HepG2 (cell line): ENCODE measurements around the gene SLC22A15. TPM values are rescaled to one million over a fixed set of nuclear protein-coding genes. Genes with fewer than 3 reads are reported as not detected.
A peak's percentile ranks its signal among the peaks of the same experiment; 100 is the strongest.

Experiments
- ATAC-seq: fragments of 200-7000 bp; cut with Tn5 transposase; 3 replicates; pipeline ENCODE4 v1.9.1; 2020; ENCODE audit warnings: mild to moderate bottlenecking, moderate library complexity
- BruUV-seq: library from RNA; stranded (reverse); fragments of 400-500 nt; replicated peaks from 2 replicates; lab custom pipeline; 2021; lab: Mats Ljungman, UMichigan
- CTCF ChIA-PET: fragments of 300-600 bp; formaldehyde crosslinking; extraction: SDS; loops from one replicate; lab custom pipeline; 2021; ENCODE audit warnings: low total read pairs, inconsistent platforms, low intra/inter-chr PET ratio; lab: Yijun Ruan, JAX
- POLR2A ChIA-PET: fragments of 350-600 bp; sonication (Branson Sonifier 250); formaldehyde crosslinking; loops from one replicate; lab custom pipeline; 2020; ENCODE audit warnings: antibody characterized with exemption, inconsistent platforms; lab: Yijun Ruan, JAX
- DNase-seq: peaks from one replicate; pipeline ENCODE4 v3.0.0-alpha.2; 2015; ENCODE audit warnings: low spot score
- FAIRE-seq: peaks from 3 replicates; lab custom pipeline; 2011; peaks lifted over from hg19 to GRCh38; lab: Jason Lieb, UNC
- H2AFZ ChIP-seq: one replicate; pipeline ENCODE4 v1.6.1; 2011; ENCODE audit warnings: low read length, inconsistent platforms
- H3K27ac ChIP-seq: fragments of 300-600 bp; 3 replicates; pipeline ENCODE4 v1.8.0; 2011; ENCODE audit warnings: mixed run types, mild to moderate bottlenecking, mixed read lengths, low read length, inconsistent platforms; ENCODE audit not compliant: insufficient read depth; ENCODE audit errors: extremely low read length
- H3K27me3 ChIP-seq, 2 experiments: fragments of 200-600 bp in 1 of 2; 2 replicates in 1 of 2; 3 replicates in 1 of 2; pipeline versions ENCODE4 v1.6.0 to v1.8.0; 2011; ENCODE audit warnings: low read length in 2 of 2, mild to moderate bottlenecking in 2 of 2, moderate library complexity in 2 of 2, inconsistent platforms in 1 of 2; ENCODE audit not compliant: insufficient read depth in 2 of 2, control insufficient read depth in 1 of 2
- H3K36me3 ChIP-seq, 2 experiments: fragments of 200-600 bp in 1 of 2; replicated peaks in 1 of 2; 2 replicates in 1 of 2; 3 replicates in 1 of 2; pipeline versions ENCODE4 v1.5.1 to v1.8.0; 2011; ENCODE audit warnings: low read length in 2 of 2, inconsistent platforms in 1 of 2; ENCODE audit not compliant: insufficient read depth in 2 of 2, control insufficient read depth in 1 of 2
- H3K4me1 ChIP-seq: 2 replicates; pipeline ENCODE4 v1.5.1; 2012; ENCODE audit warnings: low read length, inconsistent platforms; ENCODE audit not compliant: insufficient read depth
- H3K4me2 ChIP-seq: 2 replicates; pipeline ENCODE4 v1.6.0; 2011; ENCODE audit warnings: low read depth, low read length, inconsistent platforms
- H3K4me3 ChIP-seq, 3 experiments: fragments of 200-600 bp in 1 of 3; sonication (generic), shearing (Covaris generic) in 1 of 3; replicated peaks in 1 of 3; 2 replicates each; pipeline ENCODE4 v1.5.1; 2011 to 2016; ENCODE audit warnings: low read length in 3 of 3, inconsistent platforms in 2 of 3, low read depth in 2 of 3, mild to moderate bottlenecking in 2 of 3, control low read depth in 1 of 3, mixed read lengths in 1 of 3; ENCODE audit not compliant: insufficient read depth in 1 of 3
- H3K79me2 ChIP-seq: one replicate; pipeline ENCODE4 v1.6.1; 2011; ENCODE audit warnings: low read length, inconsistent platforms; ENCODE audit not compliant: insufficient read depth
- H3K9ac ChIP-seq: 2 replicates; pipeline ENCODE4 v1.6.0; 2011; ENCODE audit warnings: mild to moderate bottlenecking, low read depth, low read length, inconsistent platforms; ENCODE audit not compliant: insufficient read depth
- H3K9me3 ChIP-seq: 2 replicates; pipeline ENCODE4 v1.5.1; 2012; ENCODE audit warnings: mild to moderate bottlenecking, low read length
- H4K20me1 ChIP-seq: 2 replicates; pipeline ENCODE4 v1.6.0; 2011; ENCODE audit warnings: inconsistent platforms, mild to moderate bottlenecking, low read length, moderate library complexity; ENCODE audit not compliant: insufficient read depth
- CEBPG ChIP-seq: IDR thresholded peaks from 2 replicates; pipeline ENCODE4 v1.6.1; 2016
- DPF2 ChIP-seq: sonication (generic); formaldehyde crosslinking; IDR thresholded peaks from 2 replicates; pipeline ENCODE4 v1.4.0; 2020; ENCODE audit warnings: mild to moderate bottlenecking, low read depth, missing genetic modification reagents, borderline replicate concordance
- FOSL2 ChIP-seq: sonication (generic); formaldehyde crosslinking; IDR thresholded peaks from 2 replicates; pipeline ENCODE4 v1.4.0; 2020; ENCODE audit warnings: missing genetic modification reagents
- HMGA1 ChIP-seq: sonication (generic); formaldehyde crosslinking; conservative IDR thresholded peaks from 2 replicates; pipeline ENCODE4 v1.4.0; 2020; ENCODE audit warnings: missing genetic modification reagents
- HNRNPK ChIP-seq: fragments of 200-400 bp; formaldehyde crosslinking; IDR thresholded peaks from 2 replicates; pipeline ENCODE4 v1.6.1; 2018; ENCODE audit warnings: low read length, low read depth, moderate library complexity, mild to moderate bottlenecking; ENCODE audit not compliant: poor library complexity, severe bottlenecking
- JDP2 ChIP-seq: sonication (generic); formaldehyde crosslinking; IDR thresholded peaks from 2 replicates; pipeline ENCODE4 v1.8.1; 2022; ENCODE audit warnings: missing genetic modification reagents, borderline replicate concordance
- MXD4 ChIP-seq: IDR thresholded peaks from 2 replicates; pipeline ENCODE4 v1.6.1; 2016; ENCODE audit warnings: mild to moderate bottlenecking, missing biosample characterization, missing genetic modification reagents
- NR2F6 ChIP-seq, 2 experiments: IDR thresholded peaks; 2 replicates each; pipeline ENCODE4 v1.6.1; 2016; ENCODE audit warnings: antibody characterized with exemption in 1 of 2, mild to moderate bottlenecking in 1 of 2
- SAP130 ChIP-seq: IDR thresholded peaks from 2 replicates; pipeline ENCODE4 v1.6.1; 2016; ENCODE audit warnings: low read depth
- SP5 ChIP-seq: IDR thresholded peaks from 2 replicates; pipeline ENCODE4 v1.6.1; 2016; ENCODE audit warnings: low read depth, borderline replicate concordance
- U2AF2 ChIP-seq: fragments of 200-400 bp; formaldehyde crosslinking; IDR thresholded peaks from 2 replicates; pipeline ENCODE4 v1.6.1; 2017; ENCODE audit warnings: low read depth, mild to moderate bottlenecking, low read length
- ZNF17 ChIP-seq: sonication (generic); formaldehyde crosslinking; IDR thresholded peaks from 2 replicates; pipeline ENCODE4 v1.5.0; 2020; ENCODE audit warnings: mild to moderate bottlenecking, missing genetic modification reagents
- ZNF552 ChIP-seq: sonication (generic); formaldehyde crosslinking; IDR thresholded peaks from 2 replicates; pipeline ENCODE4 v1.9.0; 2022; ENCODE audit warnings: missing genetic modification reagents, mild to moderate bottlenecking, borderline replicate concordance
- ZNF558 ChIP-seq: sonication (generic); formaldehyde crosslinking; IDR thresholded peaks from 2 replicates; pipeline ENCODE4 v1.9.0; 2022; ENCODE audit warnings: mild to moderate bottlenecking, missing genetic modification reagents, borderline replicate concordance
- ZNF605 ChIP-seq: sonication (generic); formaldehyde crosslinking; IDR thresholded peaks from 2 replicates; pipeline ENCODE4 v1.8.0; 2022; ENCODE audit warnings: mild to moderate bottlenecking, missing genetic modification reagents
- ZSCAN29 ChIP-seq: sonication (generic); formaldehyde crosslinking; conservative IDR thresholded peaks from 2 replicates; pipeline ENCODE4 v1.4.0; 2020; ENCODE audit warnings: mild to moderate bottlenecking, missing genetic modification reagents
- WGBS: methylation state at CpG from one replicate; pipeline ENCODE4 v1.1.6; 2017; ENCODE audit warnings: low lambda C conversion rate; 5-methylcytosine and 5-hydroxymethylcytosine counted together
- in situ Hi-C: cut with HindIII; loops from 2 replicates; pipeline ENCODE4 v1.10.0; 2017; ENCODE audit warnings: low pct_unique_long_range_greater_than_20kb; ENCODE audit not compliant: extremely low pct_ligation_motif_present
- intact Hi-C: fragments of 100-400 bp; cut with micrococcal nuclease; formaldehyde crosslinking; loops from one replicate; pipeline ENCODE4 v1.10.0; 2022; ENCODE audit not compliant: unreplicated experiment
- polyA plus RNA-seq, 8 experiments: library from polyadenylated mRNA; depleted of rRNA in 3 of 8; stranded (reverse) in 7 of 8; unstranded in 1 of 8; fragments of >200 nt; fragmentation: Illumina TruSeq in 4 of 8; extraction: Trizol in 4 of 8; gene quantifications; 2 replicates each; pipeline versions ENCODE4 v1.2.1 to v1.2.3, GENCODE V29; 2011 to 2016; ENCODE audit warnings: low read depth in 4 of 8, missing spikeins in 1 of 8, mixed read lengths in 1 of 8; ENCODE audit not compliant: insufficient read depth in 1 of 8
- total RNA-seq, 5 experiments: library from RNA; depleted of rRNA; stranded (reverse); fragments of >200 nt; fragmentation: Illumina TruSeq; extraction: Trizol; gene quantifications; 2 replicates each; pipeline ENCODE4 v1.2.3, GENCODE V29; 2016; ENCODE audit warnings: low read depth in 1 of 5
- TF ChIP-seq, protein P1 (sequence below): IDR thresholded peaks from 2 replicates; pipeline ENCODE4 v1.4.0; 2020; ENCODE audit warnings: mild to moderate bottlenecking, missing genetic modification reagents
- TF ChIP-seq, protein P2 (sequence below): sonication (generic); formaldehyde crosslinking; IDR thresholded peaks from 2 replicates; pipeline ENCODE4 v1.8.0; 2022; ENCODE audit warnings: low read depth, missing genetic modification reagents
- TF ChIP-seq, protein P3 (sequence below): sonication (generic); formaldehyde crosslinking; IDR thresholded peaks from 2 replicates; pipeline ENCODE4 v1.5.0; 2020; ENCODE audit warnings: missing genetic modification reagents, mild to moderate bottlenecking, borderline replicate concordance

The SLC22A15 gene
- total and polyA plus RNA-seq, 2 of the 13 experiments (the other 11 are each of a cell fraction or from before 2014, with no cell fraction given), result 0.24 to 1.7 TPM

DNA sequence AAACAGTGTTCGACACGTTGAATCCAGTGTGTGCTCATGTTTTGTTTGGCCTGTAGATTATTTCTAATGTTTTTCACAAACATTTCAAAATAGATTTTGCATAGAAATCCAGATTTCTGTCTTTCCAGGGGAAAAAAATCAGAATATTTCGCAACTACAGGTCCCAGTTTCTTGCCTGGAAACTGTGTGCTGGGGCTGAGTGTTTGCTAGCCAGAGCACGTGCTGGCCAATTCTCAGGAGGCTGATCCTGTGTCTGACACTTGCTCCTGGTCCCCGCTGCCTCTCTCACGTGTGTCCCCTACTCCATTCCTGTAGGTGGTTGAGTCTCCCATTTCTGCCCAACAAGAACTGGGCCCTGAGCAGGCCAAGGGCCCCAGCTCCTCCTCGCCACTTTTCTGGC, 137.3 kb downstream of the SLC22A15 start:
- DNase-seq, result no peak
- no peak for FAIRE-seq
- Histone ChIP-seq H3K4me1 (peaks cover 67% of the 10 kb centered on the region), H3K79me2 (no peaks in the 10 kb centered on the region), H3K27ac (no peak overlapping the region), H3K27me3 (no peaks in the 10 kb centered on the region), H3K9me3 (no peaks in the 10 kb centered on the region), H2AFZ (no peak overlapping the region), H3K36me3 (no peaks in the 10 kb centered on the region), H3K4me3 (no peak overlapping the region), H3K4me2 (peak overlapping the region; percentile 16; the same call in 1 of the 2 replicates), H4K20me1 (no peaks in the 10 kb centered on the region), H3K9ac (no peak overlapping the region)
- in situ Hi-C loops (no loop called here), intact Hi-C loops (no loop called here)
- BruUV-seq, result no TSS peak
- ChIA-PET CTCF (no interaction called here), POLR2A (no interaction called here)
- WGBS, result 67% methylated on average over 7 of the region's 7 CpGs
- ATAC-seq, result no peak
- no peak for TF ChIP-seq ZNF558 (CRISPR knock-in tag)
- TF ChIP-seq HNRNPK, result no peak
- TF ChIP-seq ZNF17 (CRISPR knock-in tag), result no peak
- TF ChIP-seq, protein P1, sequence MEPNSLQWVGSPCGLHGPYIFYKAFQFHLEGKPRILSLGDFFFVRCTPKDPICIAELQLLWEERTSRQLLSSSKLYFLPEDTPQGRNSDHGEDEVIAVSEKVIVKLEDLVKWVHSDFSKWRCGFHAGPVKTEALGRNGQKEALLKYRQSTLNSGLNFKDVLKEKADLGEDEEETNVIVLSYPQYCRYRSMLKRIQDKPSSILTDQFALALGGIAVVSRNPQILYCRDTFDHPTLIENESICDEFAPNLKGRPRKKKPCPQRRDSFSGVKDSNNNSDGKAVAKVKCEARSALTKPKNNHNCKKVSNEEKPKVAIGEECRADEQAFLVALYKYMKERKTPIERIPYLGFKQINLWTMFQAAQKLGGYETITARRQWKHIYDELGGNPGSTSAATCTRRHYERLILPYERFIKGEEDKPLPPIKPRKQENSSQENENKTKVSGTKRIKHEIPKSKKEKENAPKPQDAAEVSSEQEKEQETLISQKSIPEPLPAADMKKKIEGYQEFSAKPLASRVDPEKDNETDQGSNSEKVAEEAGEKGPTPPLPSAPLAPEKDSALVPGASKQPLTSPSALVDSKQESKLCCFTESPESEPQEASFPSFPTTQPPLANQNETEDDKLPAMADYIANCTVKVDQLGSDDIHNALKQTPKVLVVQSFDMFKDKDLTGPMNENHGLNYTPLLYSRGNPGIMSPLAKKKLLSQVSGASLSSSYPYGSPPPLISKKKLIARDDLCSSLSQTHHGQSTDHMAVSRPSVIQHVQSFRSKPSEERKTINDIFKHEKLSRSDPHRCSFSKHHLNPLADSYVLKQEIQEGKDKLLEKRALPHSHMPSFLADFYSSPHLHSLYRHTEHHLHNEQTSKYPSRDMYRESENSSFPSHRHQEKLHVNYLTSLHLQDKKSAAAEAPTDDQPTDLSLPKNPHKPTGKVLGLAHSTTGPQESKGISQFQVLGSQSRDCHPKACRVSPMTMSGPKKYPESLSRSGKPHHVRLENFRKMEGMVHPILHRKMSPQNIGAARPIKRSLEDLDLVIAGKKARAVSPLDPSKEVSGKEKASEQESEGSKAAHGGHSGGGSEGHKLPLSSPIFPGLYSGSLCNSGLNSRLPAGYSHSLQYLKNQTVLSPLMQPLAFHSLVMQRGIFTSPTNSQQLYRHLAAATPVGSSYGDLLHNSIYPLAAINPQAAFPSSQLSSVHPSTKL (CRISPR knock-in tag), result peak; percentile 21; the same call in 1 of the 2 replicates
- TF ChIP-seq, protein P2, sequence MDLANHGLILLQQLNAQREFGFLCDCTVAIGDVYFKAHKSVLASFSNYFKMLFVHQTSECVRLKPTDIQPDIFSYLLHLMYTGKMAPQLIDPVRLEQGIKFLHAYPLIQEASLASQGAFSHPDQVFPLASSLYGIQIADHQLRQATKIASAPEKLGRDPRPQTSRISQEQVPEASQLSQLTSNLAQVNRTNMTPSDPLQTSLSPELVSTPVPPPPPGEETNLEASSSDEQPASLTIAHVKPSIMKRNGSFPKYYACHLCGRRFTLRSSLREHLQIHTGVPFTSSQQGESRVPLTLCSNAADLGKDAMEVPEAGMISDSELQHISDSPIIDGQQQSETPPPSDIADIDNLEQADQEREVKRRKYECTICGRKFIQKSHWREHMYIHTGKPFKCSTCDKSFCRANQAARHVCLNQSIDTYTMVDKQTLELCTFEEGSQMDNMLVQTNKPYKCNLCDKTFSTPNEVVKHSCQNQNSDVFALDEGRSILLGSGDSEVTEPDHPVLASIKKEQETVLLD, result no peak
- TF ChIP-seq NR2F6 (IDR thresholded peaks at IDR 0.05), result no peak
- TF ChIP-seq NR2F6 (CRISPR knock-in tag; IDR thresholded peaks at IDR 0.05), result 0 out of 2 replicates have a peak, but pooled peaks have one; percentile 13
- TF ChIP-seq SP5 (CRISPR knock-in tag), result no peak
- no peak for TF ChIP-seq ZSCAN29 (CRISPR knock-in tag)
- TF ChIP-seq MXD4 (CRISPR knock-in tag), result no peak
- no peak for TF ChIP-seq ZNF605 (CRISPR knock-in tag)
- no peak for TF ChIP-seq HMGA1
- no peak for TF ChIP-seq U2AF2
- no peak for TF ChIP-seq DPF2 (CRISPR knock-in tag)
- TF ChIP-seq FOSL2 (CRISPR knock-in tag), result peak; percentile 28; the same call in 1 of the 2 replicates
- TF ChIP-seq, protein P3, sequence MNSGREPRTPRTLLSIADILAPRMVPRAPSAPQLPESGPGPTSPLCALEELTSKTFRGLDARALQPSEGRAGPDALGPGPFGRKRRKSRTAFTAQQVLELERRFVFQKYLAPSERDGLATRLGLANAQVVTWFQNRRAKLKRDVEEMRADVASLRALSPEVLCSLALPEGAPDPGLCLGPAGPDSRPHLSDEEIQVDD, result no peak
- peak; percentile 73 for TF ChIP-seq CEBPG (CRISPR knock-in tag)
- TF ChIP-seq ZNF552 (CRISPR knock-in tag), result no peak
- no peak for TF ChIP-seq JDP2
- TF ChIP-seq SAP130 (CRISPR knock-in tag), result 0 out of 2 replicates have a peak, but pooled peaks have one; percentile 18
